GM21526 (cell line): ENCODE measurements around the gene B4GALT5.

Experiments used
- ATAC-seq: cut with Tn5 transposase; IDR thresholded peaks from one replicate; pipeline ENCODE4 v1.9.1; 2021; ENCODE audit warnings: moderate library complexity; ENCODE audit not compliant: unreplicated experiment, low FRiP score

B4GALT5 gene

GRCh38 chr20:49701916-49702315, 11.8 kb downstream of the B4GALT5 start:
- ATAC-seq, result no peak

DNA sequence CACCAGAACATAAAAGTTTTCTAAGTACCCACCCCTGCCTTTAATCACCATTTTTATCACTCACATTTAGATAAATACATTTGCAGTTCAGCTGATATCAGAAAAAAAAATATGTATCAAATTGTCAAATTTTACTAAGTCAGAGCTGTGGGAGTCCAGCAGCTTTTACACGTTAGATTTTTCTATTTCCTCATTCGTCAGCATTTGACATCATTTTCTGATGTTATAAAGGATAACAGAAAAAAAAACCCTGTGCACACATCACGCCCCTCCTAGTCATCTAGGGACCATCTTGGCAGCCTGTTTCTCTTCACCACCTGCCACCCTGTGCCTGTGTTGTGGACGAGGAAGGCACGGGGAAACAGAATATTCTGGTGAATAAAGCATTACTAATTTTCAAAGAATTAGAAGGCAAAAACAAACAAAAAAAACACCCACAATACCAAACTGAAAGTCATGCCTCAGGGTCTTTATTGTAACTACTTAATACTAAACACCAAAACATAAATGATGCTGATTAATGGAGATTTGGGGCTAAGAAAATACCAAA, 12.4 kb downstream of the B4GALT5 start:
- no peak for ATAC-seq

DNA sequence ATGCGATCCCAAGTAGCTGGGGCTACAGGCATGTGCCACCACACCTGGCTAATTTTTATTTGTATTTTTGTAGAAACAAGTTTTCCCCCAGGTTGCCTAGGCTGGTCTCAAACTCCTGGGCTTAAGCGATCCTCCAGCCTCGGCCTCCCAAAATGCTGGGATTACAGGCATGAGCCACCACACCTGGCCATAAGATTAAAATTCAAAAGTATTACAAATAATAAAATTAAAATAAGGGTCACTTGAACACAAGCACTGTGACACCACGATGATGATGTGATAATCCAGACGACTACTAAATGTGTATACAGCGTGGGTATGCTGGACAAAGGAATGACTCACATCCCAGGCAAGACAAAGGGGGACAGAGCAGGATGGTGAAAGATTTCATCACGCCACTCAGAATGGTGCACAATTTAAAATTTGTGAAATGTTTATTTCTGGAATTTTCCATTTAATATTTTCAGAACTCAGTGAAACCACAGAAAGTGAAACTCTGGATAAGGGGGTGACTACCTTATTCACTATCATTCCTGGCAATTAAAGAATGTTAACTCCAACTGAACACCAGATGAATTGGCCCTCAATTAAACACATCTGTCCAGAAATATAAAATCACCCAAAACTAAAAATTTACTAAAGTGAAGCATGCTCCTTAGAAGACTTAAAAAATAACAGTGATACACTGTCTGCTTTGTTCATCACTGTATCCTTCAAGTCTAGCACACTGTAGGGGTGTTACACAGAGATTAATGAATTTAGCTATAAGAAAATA, 13.1 kb downstream of the B4GALT5 start:
- ATAC-seq, result no peak

- ATAC-seq, result no peak
Measured at GRCh38 chr20:49699200-49699992, 14.3 kb downstream of the B4GALT5 start.

DNA sequence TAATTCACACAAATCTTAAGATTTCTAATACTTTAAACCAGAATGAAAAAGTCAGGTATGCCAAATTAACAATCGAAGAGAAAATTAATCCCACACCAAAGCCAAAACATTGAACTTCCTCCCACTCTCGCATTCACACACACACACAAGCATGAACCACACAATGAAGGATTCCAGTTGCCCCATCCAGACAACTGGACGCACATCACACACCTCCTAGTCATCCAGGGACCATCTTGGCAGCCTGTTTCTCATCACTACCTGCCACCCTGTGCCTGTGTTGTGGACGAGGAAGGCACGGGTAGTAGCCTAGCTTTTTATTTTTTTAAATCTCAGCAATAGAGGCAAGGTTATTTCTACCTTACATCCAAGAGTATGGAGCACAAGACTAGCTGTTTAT, 15.2 kb downstream of the B4GALT5 start:
- ATAC-seq, result no peak

DNA sequence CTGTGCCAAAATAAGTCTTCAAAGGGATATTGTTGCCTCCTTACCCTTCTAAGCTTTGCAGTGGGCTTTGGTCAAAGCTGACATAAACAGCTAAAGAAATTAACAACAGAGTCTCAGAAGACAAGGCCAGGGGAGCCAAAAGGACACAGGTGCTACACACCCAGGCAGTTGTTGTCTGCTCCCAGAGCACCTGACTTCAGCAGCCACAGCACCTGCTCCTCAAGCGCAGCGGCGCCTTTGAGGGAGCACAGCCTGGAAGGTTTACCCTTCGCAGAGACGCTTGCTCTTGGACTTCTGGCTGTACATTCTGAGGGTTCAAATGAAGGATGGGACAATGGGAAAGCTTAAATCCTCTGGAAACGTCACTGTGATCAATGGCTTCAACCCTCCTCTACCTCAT, 16.6 kb downstream of the B4GALT5 start:
- no peak for ATAC-seq

DNA sequence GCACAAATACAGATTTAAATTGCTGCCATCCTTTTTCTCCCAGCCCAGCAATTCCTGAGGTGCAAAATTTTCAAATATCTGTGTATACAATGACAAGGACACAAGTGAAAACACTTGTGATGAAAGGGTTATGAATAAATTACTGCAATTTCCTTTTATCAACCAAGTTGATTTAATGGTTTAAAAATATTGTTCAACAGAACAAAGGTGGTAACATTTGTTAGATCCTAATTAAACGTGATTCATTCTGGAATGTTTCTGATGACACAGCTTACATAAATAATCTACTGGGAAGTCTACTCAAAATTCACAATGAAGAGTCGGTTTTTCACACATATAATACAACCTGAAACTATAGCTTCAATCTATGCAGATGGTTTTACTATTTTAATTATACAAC, 17.1 kb downstream of the B4GALT5 start:
- ATAC-seq, result no peak

DNA sequence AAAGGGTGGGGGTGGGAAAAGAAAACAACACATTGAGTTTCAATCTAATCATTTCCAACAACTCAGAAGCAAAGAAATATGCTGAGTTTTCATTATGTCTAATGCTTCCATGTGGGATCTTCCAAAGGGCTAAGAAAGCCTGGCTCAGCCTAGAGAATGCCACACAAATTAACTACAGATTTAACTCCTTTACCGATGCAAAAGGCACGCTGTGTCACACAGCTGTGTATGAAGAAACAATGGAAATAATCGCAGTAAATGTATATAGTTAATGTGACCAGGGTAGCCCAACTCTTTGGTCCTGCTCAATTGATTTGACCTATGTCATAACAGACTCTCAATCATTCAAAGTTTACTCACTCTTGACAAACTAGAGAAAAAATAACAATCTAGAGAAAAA, 17.8 kb downstream of the B4GALT5 start:
- ATAC-seq, result no peak

GRCh38 chr20:49694450-49695071, 19.1 kb downstream of the B4GALT5 start:
- ATAC-seq, result no peak

GRCh38 chr20:49693435-49694171, 20.1 kb downstream of the B4GALT5 start:
- ATAC-seq, result no peak

- ATAC-seq, result no peak
Measured at GRCh38 chr20:49692941-49693340, 20.7 kb downstream of the B4GALT5 start.

GRCh38 chr20:49691818-49692568, 21.7 kb downstream of the B4GALT5 start:
- no peak for ATAC-seq

- ATAC-seq, result no peak
Measured at GRCh38 chr20:49690899-49691620, 22.6 kb downstream of the B4GALT5 start.

- no peak for ATAC-seq
Measured at GRCh38 chr20:49687595-49688567, 25.8 kb downstream of the B4GALT5 start.

- ATAC-seq, result no peak
Measured at GRCh38 chr20:49685809-49686208, 27.9 kb downstream of the B4GALT5 start.

DNA sequence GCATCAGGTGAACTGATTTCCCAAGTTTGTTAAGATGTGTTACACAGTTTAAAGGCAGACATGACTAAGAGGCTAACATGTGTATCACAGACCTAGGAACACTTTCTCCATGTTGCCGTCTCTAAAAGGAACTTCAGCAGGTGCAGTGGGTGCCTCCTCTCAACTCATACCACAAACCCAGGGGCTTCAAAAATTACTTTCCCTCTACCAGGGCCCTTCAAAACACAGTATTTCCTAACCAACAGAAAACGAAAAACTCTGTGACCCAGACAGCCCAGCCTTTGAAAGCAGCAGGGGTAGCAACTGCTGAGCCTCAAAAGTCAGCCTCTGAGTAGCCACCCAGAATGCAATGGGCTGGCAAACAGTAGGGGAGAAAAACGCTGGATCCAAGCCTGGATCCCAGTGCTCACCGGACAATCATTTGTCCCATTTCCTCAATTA, 28.5 kb downstream of the B4GALT5 start:
- ATAC-seq, result no peak

DNA sequence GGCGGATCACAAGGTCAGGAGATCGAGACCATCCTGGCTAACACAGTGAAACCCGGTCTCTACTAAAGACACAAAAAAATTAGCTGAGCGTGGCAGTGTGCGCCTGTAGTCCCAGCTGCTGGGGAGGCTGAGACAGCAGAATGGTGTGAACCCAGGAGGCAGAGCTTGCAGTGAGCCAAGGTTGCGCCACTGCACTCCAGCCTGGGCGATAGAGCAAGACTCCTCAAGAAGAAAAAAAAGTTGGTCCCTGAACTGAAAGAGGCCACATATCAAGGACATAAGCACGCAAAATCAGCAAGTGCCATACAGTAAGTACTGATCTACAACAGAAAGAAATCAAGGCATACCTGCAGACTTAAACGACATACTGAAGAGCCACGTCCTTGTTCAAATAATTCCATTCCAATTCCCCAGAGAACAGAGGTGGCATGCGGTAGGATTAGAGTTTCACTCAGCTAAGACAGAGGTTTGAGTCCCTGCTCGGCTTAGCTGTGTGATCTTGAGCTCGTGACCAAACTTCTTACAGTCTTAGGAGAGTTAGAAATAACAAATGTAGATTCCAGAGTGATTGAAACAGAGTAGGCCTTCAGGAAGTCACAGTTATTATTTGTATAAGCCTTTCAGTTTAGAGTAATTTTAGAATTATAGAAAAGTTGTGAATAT, 29.2 kb downstream of the B4GALT5 start:
- no peak for ATAC-seq
